ENCODE results near the gene ARHGEF17. TPM values are rescaled to one million over a fixed set of nuclear protein-coding genes. Genes with fewer than 3 reads are reported as not detected.
A peak's percentile ranks its signal among the peaks of the same experiment; 100 is the strongest.

Gene ARHGEF17
- total RNA-seq, 1 donor from 2014 or later = 19.9 TPM

- Mint-ChIP-seq H3K9me3 (no peaks in the 10 kb centered on the region), H3K27me3 (ENCODE audit: insufficient read depth, low read depth) (peaks cover 20% of the 10 kb centered on the region), H3K4me1 (peaks cover 32% of the 10 kb centered on the region), H3K36me3 (no peaks in the 10 kb centered on the region), H3K4me3 (peak overlapping the region; percentile 2), H3K27ac (peak overlapping the region; percentile 48)
- peak overlapping the region; percentile 18 for H3K4me2 ChIP-seq
- H3K36me3 ChIP-seq = no peaks in the 10 kb centered on the region
- no peak overlapping the region for H3K4me3 ChIP-seq
- H2AFZ ChIP-seq (replicated peaks) = no peak overlapping the region
- no peaks in the 10 kb centered on the region for H3F3A ChIP-seq (ENCODE audit: low read depth)
- H3K9me3 ChIP-seq (ENCODE audit: low read depth) = no peaks in the 10 kb centered on the region
- no peak for DNase-seq (ENCODE audit: low spot score)
- no peak overlapping the region for H3K9ac ChIP-seq
- no peak overlapping the region for H3K27ac ChIP-seq
- TF ChIP-seq EZH2 (IDR thresholded peaks at IDR 0.05) = no peak
- no peak for TF ChIP-seq EZH2phosphoT487 (IDR thresholded peaks at IDR 0.05)
- no peak for TF ChIP-seq CTCF (IDR thresholded peaks at IDR 0.05)
- H4K20me1 ChIP-seq (ENCODE audit: low read depth) = no peaks in the 10 kb centered on the region
- H3K4me1 ChIP-seq = peaks cover 13% of the 10 kb centered on the region
- H3K27me3 ChIP-seq = peaks cover 14% of the 10 kb centered on the region
- H3K79me2 ChIP-seq (ENCODE audit: low read depth) = no peaks in the 10 kb centered on the region
These were observed 16.1 kb upstream of the ARHGEF17 start for GRCh38 chr11:73291781-73292524.

GRCh38 chr11:73292525-73292894, 15.6 kb upstream of the ARHGEF17 start:
- Histone ChIP-seq H2AFZ (replicated peaks) (no peak overlapping the region), H3K36me3 (no peaks in the 10 kb centered on the region), H3F3A (ENCODE audit: low read depth) (no peaks in the 10 kb centered on the region), H3K4me1 (peaks cover 13% of the 10 kb centered on the region), H3K9ac (no peak overlapping the region), H3K27ac (no peak overlapping the region), H3K4me3 (no peak overlapping the region), H3K9me3 (ENCODE audit: low read depth) (no peaks in the 10 kb centered on the region), H3K79me2 (ENCODE audit: low read depth) (no peaks in the 10 kb centered on the region), H4K20me1 (ENCODE audit: low read depth) (no peaks in the 10 kb centered on the region), H3K4me2 (peak overlapping the region; percentile 18), H3K27me3 (peaks cover 14% of the 10 kb centered on the region)
- Mint-ChIP-seq H3K4me1 (peaks cover 27% of the 10 kb centered on the region), H3K27me3 (ENCODE audit: insufficient read depth, low read depth) (peaks cover 20% of the 10 kb centered on the region), H3K27ac (peak overlapping the region; percentile 48), H3K4me3 (no peak overlapping the region), H3K9me3 (no peaks in the 10 kb centered on the region), H3K36me3 (no peaks in the 10 kb centered on the region)
- no peak for DNase-seq (ENCODE audit: low spot score)
- TF ChIP-seq EZH2 (IDR thresholded peaks at IDR 0.05) = no peak
- TF ChIP-seq EZH2phosphoT487 (IDR thresholded peaks at IDR 0.05) = no peak
- TF ChIP-seq CTCF (IDR thresholded peaks at IDR 0.05) = no peak

GRCh38 chr11:73293356-73293936, 14.6 kb upstream of the ARHGEF17 start:
- Histone ChIP-seq H3K27ac (no peak overlapping the region), H3K27me3 (peaks cover 14% of the 10 kb centered on the region), H3K4me2 (no peak overlapping the region), H3F3A (ENCODE audit: low read depth) (no peaks in the 10 kb centered on the region), H4K20me1 (ENCODE audit: low read depth) (no peaks in the 10 kb centered on the region), H3K79me2 (ENCODE audit: low read depth) (no peaks in the 10 kb centered on the region), H3K4me3 (no peak overlapping the region), H3K36me3 (no peaks in the 10 kb centered on the region), H2AFZ (replicated peaks) (no peak overlapping the region), H3K9me3 (ENCODE audit: low read depth) (no peaks in the 10 kb centered on the region), H3K9ac (no peak overlapping the region), H3K4me1 (peaks cover 18% of the 10 kb centered on the region)
- no peak for DNase-seq (ENCODE audit: low spot score)
- Mint-ChIP-seq H3K9me3 (no peaks in the 10 kb centered on the region), H3K36me3 (no peaks in the 10 kb centered on the region), H3K27me3 (ENCODE audit: insufficient read depth, low read depth) (peaks cover 16% of the 10 kb centered on the region), H3K4me1 (peaks cover 34% of the 10 kb centered on the region), H3K4me3 (no peak overlapping the region), H3K27ac (no peak overlapping the region)
- TF ChIP-seq EZH2phosphoT487 (IDR thresholded peaks at IDR 0.05) (no peak), CTCF (IDR thresholded peaks at IDR 0.05) (no peak), EZH2 (IDR thresholded peaks at IDR 0.05) (no peak)

All from neural progenitor cell (in vitro differentiated cells).